ENCODE measurements around the gene CMTM2.

GRCh38 chr16:66587881-66588600, 8.8 kb downstream of the CMTM2 start:
- no peak for TF ChIP-seq CTCF (IDR thresholded peaks at IDR 0.05; ENCODE audit: low read depth, low read length)
- no peak for TF ChIP-seq MAX (IDR thresholded peaks at IDR 0.05; ENCODE audit: low read depth, low read length)
- TF ChIP-seq POLR2A (IDR thresholded peaks at IDR 0.05; ENCODE audit: extremely low read depth, insufficient read length): no peak
- no peak for TF ChIP-seq MYC (IDR thresholded peaks at IDR 0.05; ENCODE audit: low read depth, low read length)

Data from NB4 (cell line).